HG03159 (cell line): ENCODE data around the gene UBAC1.
"Not testable (repeated sequence)": the region's sequence is repeated elsewhere in the genome, so short reads cannot be mapped to it uniquely, and the experiment has no call there.

ENCODE experiments used
- ATAC-seq: cut with Tn5 transposase; IDR thresholded peaks from one replicate; pipeline ENCODE4 v1.9.1; 2021; ENCODE audit warnings: mild to moderate bottlenecking, moderate library complexity; ENCODE audit not compliant: unreplicated experiment

The UBAC1 gene

GRCh38 chr9:135979547-135980166 is 18.5 kb upstream of the UBAC1 start:
- no peak for ATAC-seq

- no peak for ATAC-seq
Observed at GRCh38 chr9:135978642-135979546, 17.7 kb upstream of the UBAC1 start.

- no peak for ATAC-seq
Observed at GRCh38 chr9:135976944-135977343, 15.8 kb upstream of the UBAC1 start.

- no peak for ATAC-seq
Observed at GRCh38 chr9:135976531-135976930, 15.4 kb upstream of the UBAC1 start.

- no peak for ATAC-seq
Observed at GRCh38 chr9:135975834-135976233, 14.7 kb upstream of the UBAC1 start.

GRCh38 chr9:135974220-135974573 is 13.0 kb upstream of the UBAC1 start:
- ATAC-seq: no peak

- no peak for ATAC-seq
Observed at GRCh38 chr9:135973277-135974219, 12.4 kb upstream of the UBAC1 start.

GRCh38 chr9:135971892-135972291 is 10.7 kb upstream of the UBAC1 start:
- no peak for ATAC-seq

GRCh38 chr9:135971111-135971766 is 10.1 kb upstream of the UBAC1 start:
- no peak for ATAC-seq

GRCh38 chr9:135970128-135970815 is 9.1 kb upstream of the UBAC1 start:
- ATAC-seq: no peak

- ATAC-seq: no peak
Observed at GRCh38 chr9:135969064-135969683, 8.0 kb upstream of the UBAC1 start.

GRCh38 chr9:135968601-135969000 is 7.4 kb upstream of the UBAC1 start:
- no peak for ATAC-seq

- no peak for ATAC-seq
Observed at GRCh38 chr9:135968083-135968476, 6.9 kb upstream of the UBAC1 start.

- not testable (repeated sequence) for ATAC-seq
Observed at GRCh38 chr9:135966916-135967260, 5.7 kb upstream of the UBAC1 start.

GRCh38 chr9:135965124-135965756 is 4.1 kb upstream of the UBAC1 start:
- ATAC-seq: no peak

- no peak for ATAC-seq
Observed at GRCh38 chr9:135963938-135964337, 2.8 kb upstream of the UBAC1 start.

- ATAC-seq: no peak
Observed at GRCh38 chr9:135963338-135963737, 2.2 kb upstream of the UBAC1 start.

- no peak for ATAC-seq
Observed at GRCh38 chr9:135962696-135963307, 1.6 kb upstream of the UBAC1 start.
